A172 (cell line): ENCODE results near the gene RDH16. TPM values are rescaled to one million over a fixed set of nuclear protein-coding genes. Genes with fewer than 3 reads are reported as not detected.
"Not testable (repeated sequence)": the region's sequence is repeated elsewhere in the genome, so short reads cannot be mapped to it uniquely, and the experiment has no call there.

ENCODE experiments used
- DNase-seq: peaks from one replicate; pipeline ENCODE4 v3.0.0-alpha.2; 2015; ENCODE audit warnings: low spot score
- total RNA-seq: library from RNA; depleted of rRNA; stranded (reverse); fragments of >200 nt; shearing (Covaris generic); gene quantifications from 2 replicates; pipeline ENCODE4 v1.2.3, GENCODE V29; 2014

Gene RDH16
- total RNA-seq, 1 experiment from 2014 or later, result not detected

GRCh38 chr12:56953314-56953713 is 4.1 kb downstream of the RDH16 start:
- no peak for DNase-seq

DNA sequence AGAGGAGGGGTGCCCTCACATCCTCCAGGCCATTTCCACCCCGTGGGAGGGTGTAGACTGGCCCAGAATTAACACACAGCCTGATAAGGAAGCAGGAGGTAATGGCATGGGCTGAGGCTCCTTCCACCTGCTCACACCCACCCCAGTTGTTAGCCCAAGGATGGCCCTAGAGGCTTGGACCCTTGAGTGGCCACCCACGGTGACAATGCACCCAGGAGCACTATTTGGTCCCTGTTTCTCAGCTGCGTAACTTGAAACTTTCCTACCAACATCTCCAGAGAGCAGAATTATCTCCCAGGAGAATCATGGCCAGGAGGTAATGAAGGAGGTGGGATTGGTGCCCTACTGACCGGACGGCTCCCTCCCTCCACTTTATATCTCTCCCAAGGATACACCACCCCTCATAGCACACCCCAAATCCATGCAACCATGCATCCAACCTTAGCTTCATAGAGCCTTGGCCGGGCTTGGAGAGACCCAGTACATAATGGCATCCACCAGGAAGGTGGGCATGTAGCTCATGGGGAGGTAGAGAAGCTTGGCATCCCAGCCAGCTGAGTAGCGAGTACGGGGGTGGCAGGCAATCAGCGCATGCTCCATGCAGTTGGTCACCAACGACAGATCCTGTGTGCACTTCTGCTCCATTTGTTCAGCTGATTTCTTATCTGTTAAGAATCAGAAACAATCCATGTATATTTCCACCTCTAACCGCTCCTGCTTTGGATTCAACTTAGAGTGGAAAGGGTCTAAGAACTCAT is 5.6 kb downstream of the RDH16 start:
- DNase-seq, result no peak

GRCh38 chr12:56948881-56949280 is 8.5 kb downstream of the RDH16 start:
- DNase-seq, result no peak

GRCh38 chr12:56948457-56948777 is 9.0 kb downstream of the RDH16 start:
- DNase-seq, result no peak

GRCh38 chr12:56947633-56948456 is 9.6 kb downstream of the RDH16 start:
- DNase-seq, result no peak

GRCh38 chr12:56943878-56944277 is 13.5 kb downstream of the RDH16 start:
- no peak for DNase-seq

DNA sequence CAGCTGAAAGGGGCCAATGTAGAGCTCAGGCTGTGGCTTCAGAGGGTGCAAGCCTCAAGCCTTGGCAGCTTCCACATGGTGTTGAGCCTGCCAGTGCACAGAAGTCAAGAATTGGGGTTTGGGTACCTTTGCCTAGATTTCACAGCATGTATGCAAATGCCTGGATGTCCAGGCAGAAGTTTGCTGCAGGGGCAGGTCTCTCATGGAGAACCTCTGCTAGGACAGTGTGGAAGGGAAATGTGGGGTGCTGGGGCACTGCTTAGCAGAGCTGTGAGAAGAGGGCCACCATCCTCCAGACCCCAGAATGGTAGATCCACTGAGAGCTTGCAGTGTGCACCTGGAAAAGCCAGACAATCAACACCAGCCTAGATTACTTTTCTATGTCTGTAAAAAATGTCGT is 14.0 kb downstream of the RDH16 start:
- DNase-seq, result not testable (repeated sequence)

DNA sequence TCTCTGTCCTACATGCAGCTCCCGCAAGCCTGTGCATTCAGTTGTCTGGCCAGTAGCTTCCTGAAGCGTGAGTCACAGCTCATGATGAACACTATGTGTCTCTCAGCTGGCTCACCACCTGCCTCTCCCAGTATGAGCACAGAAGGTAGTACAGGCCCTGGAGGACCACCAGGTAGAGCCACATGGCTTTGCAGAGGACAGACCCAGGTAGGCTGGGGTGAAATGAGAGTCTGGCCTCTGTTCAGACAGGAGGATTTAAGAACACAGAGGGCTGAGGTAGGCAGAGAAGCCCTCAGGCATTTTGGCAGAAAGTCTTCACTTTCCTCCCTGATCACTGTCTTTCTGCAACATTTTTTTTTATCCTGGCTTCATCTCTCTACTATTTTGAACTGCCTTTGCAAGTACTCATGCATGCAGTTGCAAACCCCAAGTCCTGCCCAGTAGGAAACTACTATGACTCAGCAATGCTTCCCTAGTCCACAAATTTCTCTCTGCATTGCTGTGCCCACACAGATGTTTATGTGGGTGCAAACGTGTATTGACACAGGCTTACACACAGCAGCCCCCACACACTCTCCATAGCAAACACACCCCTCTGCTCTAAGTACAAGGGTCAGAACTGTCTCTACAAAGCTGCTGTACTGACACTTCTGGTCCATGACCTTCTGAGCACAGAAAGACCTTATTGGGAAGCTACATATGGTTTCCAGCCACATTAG is 15.9 kb downstream of the RDH16 start:
- DNase-seq, result peak; percentile 70

DNA sequence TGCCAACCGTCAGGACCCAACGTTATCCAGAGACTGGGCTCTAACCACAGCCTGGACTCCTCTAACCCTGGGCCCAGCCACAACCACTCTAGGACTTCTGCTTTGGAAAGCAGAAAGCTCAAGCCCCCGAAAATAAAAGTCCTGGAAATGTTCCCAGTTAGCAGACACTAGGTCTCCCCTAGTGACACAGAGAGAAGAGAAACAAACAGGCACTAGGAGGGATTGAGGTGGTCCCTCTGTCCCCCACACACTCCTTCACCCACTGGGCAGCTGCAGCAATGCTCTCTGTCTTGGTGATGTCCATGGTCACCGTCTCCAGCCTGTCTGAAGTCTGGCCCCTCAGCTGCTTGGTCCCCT is 16.5 kb downstream of the RDH16 start:
- not testable (repeated sequence) for DNase-seq

DNA sequence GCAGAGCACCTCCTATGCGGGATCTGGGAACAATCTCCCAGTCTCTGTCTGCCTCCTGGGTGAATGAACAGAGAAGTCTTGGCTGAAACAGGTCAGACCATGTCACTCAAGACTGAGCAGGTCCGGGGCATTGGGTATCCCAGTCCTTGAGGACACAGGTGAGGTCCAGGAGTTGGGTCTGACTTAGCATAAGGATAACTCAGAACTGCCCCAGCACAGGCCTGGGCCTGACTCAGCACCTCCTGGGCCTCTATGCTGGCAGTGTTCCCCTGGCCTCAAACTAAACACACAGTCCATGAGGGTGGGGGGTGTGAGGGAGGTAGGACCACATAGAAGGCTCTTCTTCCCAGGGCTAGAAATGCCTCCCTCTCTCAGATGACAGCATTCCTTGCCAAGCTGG is 21.7 kb downstream of the RDH16 start:
- no peak for DNase-seq

DNA sequence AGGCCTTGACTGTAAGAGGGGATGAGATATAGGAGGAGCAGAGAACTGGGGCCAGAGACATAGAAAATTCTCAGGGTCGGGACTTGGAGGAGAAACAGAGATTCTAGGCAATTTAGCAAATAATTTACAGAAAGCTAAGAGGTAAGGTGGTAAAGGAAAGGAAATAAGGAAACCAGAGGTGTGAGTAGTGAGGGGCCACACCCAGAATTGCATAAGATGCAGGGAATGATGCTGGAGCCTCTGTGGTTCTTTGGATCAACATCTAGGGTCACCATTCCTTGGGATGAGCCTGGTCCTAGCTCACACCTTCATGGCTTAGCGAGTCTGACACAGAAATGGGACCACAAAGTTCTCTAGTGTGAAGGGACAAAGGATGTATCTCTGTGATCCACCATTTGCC is 22.3 kb downstream of the RDH16 start:
- DNase-seq, result no peak

GRCh38 chr12:56933826-56934625 is 23.4 kb downstream of the RDH16 start, which contains the start of gene SDR9C7:
SDR9C7 (minus strand) TSS chr12:56934408; CDS start chr12:56934261, 147 bp downstream.
- DNase-seq, result no peak

GRCh38 chr12:56932867-56933266 is 24.5 kb downstream of the RDH16 start:
- no peak for DNase-seq

DNA sequence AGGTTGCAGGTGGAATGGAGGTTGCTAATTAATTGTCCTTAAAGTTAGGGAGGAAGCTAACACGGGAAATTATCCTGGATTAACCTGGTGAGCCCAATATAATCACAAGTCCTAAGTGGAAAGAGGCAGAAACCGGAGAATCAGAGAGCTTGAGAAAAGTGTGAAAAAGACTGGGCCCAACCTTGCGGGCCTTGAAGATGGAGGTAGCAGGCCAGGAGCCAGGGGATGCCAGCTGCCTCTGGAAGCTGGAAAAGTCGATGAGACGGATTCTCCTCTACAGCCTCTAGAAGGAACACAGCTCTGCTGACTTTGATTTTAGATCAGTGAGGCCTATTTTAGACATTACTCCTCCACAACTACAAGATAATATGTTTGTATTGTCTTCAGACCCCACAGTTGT is 25.3 kb downstream of the RDH16 start:
- no peak for DNase-seq

DNA sequence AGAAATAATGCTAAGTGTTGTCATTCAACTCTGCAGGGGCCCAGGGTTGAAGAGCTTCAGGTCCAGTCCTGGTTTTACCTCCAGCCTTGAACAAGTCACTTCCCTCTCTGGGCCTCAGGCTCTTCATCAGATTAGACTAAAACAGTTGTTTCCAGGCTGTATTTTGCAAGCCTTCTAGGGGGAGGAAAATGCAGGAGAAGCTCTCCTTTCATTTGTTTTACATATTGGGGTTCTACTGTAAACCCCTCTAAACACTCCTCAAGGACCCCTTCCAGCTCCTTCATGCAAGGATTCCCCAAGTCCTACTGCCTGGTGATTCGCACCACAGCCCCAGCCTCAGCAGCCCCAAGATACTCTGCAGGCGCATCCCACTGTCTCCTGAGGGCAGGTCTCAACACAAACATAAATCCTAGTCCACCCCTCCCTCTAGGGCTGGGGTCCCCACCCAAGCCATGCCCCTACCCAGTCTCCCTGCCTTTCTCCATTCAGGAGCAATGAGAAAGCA is 25.9 kb downstream of the RDH16 start:
- DNase-seq, result peak; percentile 33

DNA sequence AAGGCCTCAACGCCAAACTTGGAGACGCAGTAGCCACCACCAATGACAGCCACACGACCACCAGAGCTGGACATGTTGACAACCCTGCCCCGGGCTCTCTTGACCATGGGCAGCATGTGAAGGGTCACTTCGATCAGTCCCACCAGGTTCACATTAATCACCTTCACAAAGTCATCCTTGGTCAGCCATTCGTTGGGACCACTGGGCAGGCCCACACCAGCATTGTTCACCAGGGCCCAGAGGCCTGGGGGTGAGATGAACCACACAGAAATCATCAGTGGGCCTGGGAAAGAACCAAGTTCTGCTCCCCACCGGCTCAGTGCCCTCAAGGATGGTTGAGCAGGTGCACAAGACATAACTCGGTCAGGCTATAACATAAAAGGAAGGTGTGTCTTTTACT is 27.2 kb downstream of the RDH16 start:
- no peak for DNase-seq

DNA sequence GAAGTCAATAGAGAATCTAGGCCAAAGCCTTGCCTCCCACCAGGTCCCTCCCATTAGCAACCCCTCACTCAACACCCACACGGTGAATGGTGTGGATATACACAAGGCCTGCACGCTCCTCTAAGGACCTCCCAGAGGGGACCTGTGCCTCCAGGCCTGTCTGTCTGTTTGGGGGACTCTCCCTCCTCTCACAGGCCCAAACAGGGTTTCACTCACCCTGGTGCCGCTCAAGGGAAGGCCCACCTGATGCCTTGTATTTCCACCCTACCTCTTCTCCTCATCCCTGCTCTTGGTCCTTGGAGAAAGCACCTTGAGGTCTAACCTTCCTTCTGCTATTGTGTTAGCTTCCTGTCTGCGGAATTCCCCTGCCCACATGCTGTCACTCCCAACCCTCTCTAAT is 27.6 kb downstream of the RDH16 start:
- DNase-seq, result no peak

DNA sequence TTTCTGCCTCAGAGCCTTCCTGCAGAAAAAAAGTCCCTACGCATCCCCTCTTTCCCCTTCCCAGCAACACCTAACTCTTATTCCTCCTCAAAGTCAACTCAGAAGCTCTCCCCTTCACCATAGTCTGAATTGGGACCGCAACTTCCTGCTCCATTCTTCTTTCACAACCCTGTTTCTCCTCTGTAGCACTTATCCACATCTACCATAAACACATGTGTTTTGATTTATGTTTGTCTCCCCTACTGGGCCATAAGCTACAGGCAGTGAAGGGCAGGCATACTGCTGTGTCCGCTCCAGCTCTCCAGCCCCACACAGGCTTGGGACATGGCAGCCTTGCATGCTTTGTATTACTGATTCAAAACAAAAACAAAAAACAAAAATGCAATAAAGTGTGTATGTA is 29.1 kb downstream of the RDH16 start:
- DNase-seq, result no peak

DNA sequence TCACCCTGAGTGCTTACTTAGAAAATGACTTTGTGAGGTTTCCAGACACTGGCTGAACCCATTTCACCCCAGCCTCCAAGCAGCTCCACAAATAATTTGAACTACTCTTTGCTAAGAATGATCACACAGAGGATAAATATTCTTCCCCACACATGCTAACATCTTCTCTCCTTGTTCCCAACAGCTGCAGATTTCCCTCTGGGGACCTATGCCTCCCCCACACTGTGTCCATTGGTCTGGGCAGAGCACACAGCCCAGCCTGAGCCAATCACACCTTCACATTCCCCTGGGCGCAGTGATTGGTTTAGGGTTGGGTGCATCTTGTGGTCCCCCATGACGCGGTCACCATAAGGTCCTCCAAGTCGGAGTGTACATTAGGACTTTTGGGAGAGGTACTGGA is 30.1 kb downstream of the RDH16 start:
- DNase-seq, result no peak

- DNase-seq, result no peak
Measured at GRCh38 chr12:56922031-56922430, 35.4 kb downstream of the RDH16 start.

DNA sequence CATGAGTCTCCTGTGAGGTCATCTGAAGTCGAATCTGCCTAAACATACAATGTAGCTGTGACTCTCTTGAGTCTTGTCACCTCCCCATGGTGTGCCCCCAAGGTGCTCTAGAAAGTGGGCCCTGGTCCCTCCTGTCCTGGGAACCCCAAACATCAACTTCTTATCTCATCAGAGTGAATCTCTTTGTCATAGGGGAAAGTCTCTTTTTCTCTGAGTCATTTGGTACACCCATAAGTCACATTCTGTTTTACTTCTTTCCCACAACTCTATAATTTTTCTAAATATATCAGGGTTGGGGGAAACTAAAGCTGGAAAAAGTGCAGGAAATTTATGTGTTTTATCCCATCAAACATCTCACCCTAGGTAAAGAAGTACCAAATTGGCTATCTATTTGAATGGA is 36.1 kb downstream of the RDH16 start:
- no peak for DNase-seq

- DNase-seq, result not testable (repeated sequence)
Measured at GRCh38 chr12:56918139-56918538, 39.3 kb downstream of the RDH16 start.
